Glutamatergic neuron (in vitro differentiated cells): ENCODE data around the gene CBFA2T3. TPM values are rescaled to one million over a fixed set of nuclear protein-coding genes. Genes with fewer than 3 reads are reported as not detected.
A peak's percentile ranks its signal among the peaks of the same experiment; 100 is the strongest.

Source experiments
- DNase-seq: peaks from one replicate; pipeline ENCODE4 v3.0.0; 2022
- H3K27ac Mint-ChIP-seq: one replicate; pipeline ENCODE4 v1.8.0; 2020; ENCODE audit warnings: mild to moderate bottlenecking, mixed read lengths, inconsistent platforms; ENCODE audit not compliant: unreplicated experiment
- H3K27me3 Mint-ChIP-seq: one replicate; pipeline ENCODE4 v1.8.0; 2020; ENCODE audit warnings: mild to moderate bottlenecking, moderate library complexity, mixed read lengths, inconsistent platforms; ENCODE audit not compliant: unreplicated experiment
- H3K36me3 Mint-ChIP-seq: one replicate; pipeline ENCODE4 v1.8.0; 2020; ENCODE audit warnings: mild to moderate bottlenecking, mixed read lengths, inconsistent platforms; ENCODE audit not compliant: unreplicated experiment
- H3K4me1 Mint-ChIP-seq: one replicate; pipeline ENCODE4 v1.8.0; 2020; ENCODE audit warnings: mild to moderate bottlenecking, low read depth, mixed read lengths, inconsistent platforms; ENCODE audit not compliant: unreplicated experiment
- H3K4me3 Mint-ChIP-seq: one replicate; pipeline ENCODE4 v1.8.0; 2020; ENCODE audit warnings: mild to moderate bottlenecking, mixed read lengths, inconsistent platforms; ENCODE audit not compliant: unreplicated experiment
- H3K9me3 Mint-ChIP-seq: one replicate; pipeline ENCODE4 v1.8.0; 2020; ENCODE audit warnings: mild to moderate bottlenecking, moderate library complexity, mixed read lengths, inconsistent platforms; ENCODE audit not compliant: unreplicated experiment
- total RNA-seq: library from RNA; stranded (reverse); fragmentation: NEBNext Ultra II Directional; extraction: Animal tissue kit (Norgen Biotek cat#: 25700); gene quantifications from one replicate; pipeline ENCODE4 v1.2.1, GENCODE V29; 2021; ENCODE audit not compliant: unreplicated experiment
- TF ChIP-seq, protein P1 (sequence below): fragments of 200-600 bp; sonication (generic); IDR thresholded peaks from one replicate; pipeline ENCODE4 v1.5.0; 2021; ENCODE audit not compliant: partially characterized antibody, unreplicated experiment

The CBFA2T3 gene
- total RNA-seq, 1 donor from 2014 or later = 126 TPM

DNA sequence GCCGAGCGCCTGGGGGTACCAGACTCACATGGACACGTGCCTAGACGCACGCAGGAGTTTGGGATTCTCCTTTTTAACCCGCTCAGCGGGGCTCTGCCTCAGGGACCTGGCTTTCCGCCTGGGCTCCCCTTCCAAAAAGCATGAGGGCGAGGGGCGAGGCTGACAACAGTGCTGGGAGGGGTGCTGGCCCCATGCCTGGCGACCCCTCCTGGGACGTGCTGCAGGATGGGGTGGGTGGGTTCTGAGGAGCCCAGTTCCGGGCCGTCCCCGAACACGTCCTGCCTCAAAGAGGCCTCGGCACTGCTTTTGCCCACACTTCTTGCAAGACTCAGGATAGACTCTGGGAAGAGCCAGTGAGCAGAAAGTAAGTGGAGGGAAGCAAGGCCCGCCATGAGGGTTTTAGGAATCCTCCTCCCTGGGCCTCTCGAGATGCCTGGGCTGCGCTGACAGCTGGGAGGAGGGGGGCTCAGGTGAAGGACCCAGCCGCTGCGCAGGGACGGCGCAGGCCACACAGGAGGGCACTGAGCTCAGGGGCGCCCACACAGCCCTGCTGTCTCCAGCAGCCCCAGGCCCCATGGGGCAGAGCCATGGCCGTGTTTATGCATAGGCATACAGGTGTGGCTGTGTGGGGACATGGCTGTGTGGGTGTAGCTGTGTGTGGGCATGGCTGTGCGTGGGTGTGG is 95.2 kb downstream of the CBFA2T3 start:
- Mint-ChIP-seq H3K36me3 (no peaks in the 10 kb centered on the region), H3K27me3 (peaks cover 14% of the 10 kb centered on the region), H3K9me3 (peaks cover 17% of the 10 kb centered on the region), H3K4me3 (no peak overlapping the region), H3K27ac (no peak overlapping the region), H3K4me1 (peaks cover 7% of the 10 kb centered on the region)
- no peak for DNase-seq
- TF ChIP-seq, protein P1, sequence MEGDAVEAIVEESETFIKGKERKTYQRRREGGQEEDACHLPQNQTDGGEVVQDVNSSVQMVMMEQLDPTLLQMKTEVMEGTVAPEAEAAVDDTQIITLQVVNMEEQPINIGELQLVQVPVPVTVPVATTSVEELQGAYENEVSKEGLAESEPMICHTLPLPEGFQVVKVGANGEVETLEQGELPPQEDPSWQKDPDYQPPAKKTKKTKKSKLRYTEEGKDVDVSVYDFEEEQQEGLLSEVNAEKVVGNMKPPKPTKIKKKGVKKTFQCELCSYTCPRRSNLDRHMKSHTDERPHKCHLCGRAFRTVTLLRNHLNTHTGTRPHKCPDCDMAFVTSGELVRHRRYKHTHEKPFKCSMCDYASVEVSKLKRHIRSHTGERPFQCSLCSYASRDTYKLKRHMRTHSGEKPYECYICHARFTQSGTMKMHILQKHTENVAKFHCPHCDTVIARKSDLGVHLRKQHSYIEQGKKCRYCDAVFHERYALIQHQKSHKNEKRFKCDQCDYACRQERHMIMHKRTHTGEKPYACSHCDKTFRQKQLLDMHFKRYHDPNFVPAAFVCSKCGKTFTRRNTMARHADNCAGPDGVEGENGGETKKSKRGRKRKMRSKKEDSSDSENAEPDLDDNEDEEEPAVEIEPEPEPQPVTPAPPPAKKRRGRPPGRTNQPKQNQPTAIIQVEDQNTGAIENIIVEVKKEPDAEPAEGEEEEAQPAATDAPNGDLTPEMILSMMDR = no peak

DNA sequence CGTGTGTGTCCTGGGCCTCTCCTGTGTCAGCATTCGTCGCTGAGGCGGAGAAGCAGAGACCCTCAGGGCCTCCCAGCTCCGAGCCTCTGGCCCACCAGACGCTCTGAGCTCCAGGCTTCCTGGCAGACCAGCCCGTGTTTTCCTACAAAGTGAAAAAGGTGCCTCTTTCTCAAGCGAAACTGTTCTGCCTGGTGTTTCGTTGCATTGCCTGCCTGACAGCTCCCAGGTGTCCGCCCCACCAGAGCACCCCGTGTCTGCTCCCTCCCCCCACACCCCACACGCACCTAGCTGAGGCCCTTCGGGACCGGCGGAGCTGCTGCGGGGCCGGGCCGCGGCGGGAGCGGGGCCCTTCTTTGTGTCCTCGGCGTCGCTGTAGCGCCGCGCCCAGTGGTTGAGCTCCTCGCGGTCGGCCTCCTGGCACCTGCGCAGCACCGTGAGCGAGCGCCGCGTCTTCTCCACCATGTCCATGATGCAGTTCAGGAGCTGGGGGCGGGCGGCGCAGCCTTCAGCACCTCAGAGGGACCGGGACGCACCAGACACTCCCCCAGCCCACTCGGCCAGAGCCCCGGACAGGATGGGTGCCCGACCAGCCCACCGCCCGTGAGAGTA is 95.9 kb downstream of the CBFA2T3 start:
- Mint-ChIP-seq H3K9me3 (peaks cover 17% of the 10 kb centered on the region), H3K27ac (no peak overlapping the region), H3K36me3 (no peaks in the 10 kb centered on the region), H3K27me3 (peaks cover 17% of the 10 kb centered on the region), H3K4me1 (peaks cover 11% of the 10 kb centered on the region), H3K4me3 (no peak overlapping the region)
- TF ChIP-seq, protein P1 = no peak
- no peak for DNase-seq

DNA sequence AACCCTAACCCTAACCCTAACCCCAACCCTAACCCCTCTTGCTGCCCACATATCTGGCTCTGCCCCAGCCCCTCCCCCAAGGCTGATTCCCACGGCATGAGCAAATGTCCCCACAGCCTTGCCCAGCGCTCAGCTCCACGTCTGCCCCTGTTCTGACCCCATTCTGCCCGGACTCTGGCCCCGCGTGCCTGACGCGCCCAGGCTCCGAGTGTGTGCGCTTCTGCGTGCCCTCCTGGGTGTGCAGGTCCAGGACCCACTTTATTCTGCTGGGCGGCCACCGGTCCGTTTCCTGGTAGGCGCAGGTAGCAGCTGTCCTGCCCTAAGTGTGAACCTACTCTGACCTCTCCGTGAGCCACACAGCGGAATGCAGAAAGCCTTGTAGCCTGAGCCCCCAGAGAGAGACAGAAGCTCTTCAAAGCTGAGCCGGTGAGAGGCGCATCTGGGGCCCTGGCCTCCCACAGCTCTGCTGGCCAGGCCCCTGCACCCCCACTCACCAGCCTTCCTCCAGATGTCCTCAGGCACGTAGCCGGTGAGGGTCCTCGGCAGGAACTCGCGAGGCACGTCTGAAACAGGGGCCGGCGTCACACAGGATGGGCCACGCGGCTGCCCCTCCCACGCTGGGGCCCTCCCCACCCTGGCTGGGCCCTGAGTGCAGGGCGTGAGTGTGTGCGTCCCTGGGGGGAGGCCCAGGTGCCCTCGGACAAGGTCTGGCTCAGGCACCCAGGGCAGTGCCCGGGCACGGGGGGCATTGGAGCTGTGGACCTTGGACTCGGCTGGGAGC is 96.6 kb downstream of the CBFA2T3 start:
- TF ChIP-seq, protein P1 = no peak
- Mint-ChIP-seq H3K9me3 (peaks cover 21% of the 10 kb centered on the region), H3K27me3 (peaks cover 18% of the 10 kb centered on the region), H3K4me3 (no peak overlapping the region), H3K27ac (peak overlapping the region; percentile 86), H3K36me3 (no peaks in the 10 kb centered on the region), H3K4me1 (peaks cover 13% of the 10 kb centered on the region)
- DNase-seq = no peak

DNA sequence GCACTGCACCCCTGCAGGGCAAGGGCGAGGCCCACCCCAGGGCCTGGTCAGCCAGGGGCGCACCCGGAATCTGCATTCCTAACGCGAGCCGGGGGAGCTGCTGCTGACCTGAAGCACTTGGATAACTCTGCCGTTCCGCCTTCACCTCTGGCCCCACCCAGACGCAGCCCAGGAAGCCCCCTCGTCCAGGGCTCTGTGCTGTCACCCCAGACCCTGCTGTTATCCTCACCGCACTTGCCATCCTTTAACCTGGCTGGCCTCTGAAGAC is 97.3 kb downstream of the CBFA2T3 start:
- peaks cover 23% of the 10 kb centered on the region for H3K9me3 Mint-ChIP-seq
- no peaks in the 10 kb centered on the region for H3K36me3 Mint-ChIP-seq
- peaks cover 19% of the 10 kb centered on the region for H3K27me3 Mint-ChIP-seq
- TF ChIP-seq, protein P1 = no peak
- H3K4me3 Mint-ChIP-seq = peak overlapping the region; percentile 52
- peaks cover 13% of the 10 kb centered on the region for H3K4me1 Mint-ChIP-seq
- H3K27ac Mint-ChIP-seq = peak overlapping the region; percentile 86
- no peak for DNase-seq
